Memory B cell (primary cell): ENCODE measurements around the gene NSF.
"Not testable (repeated sequence)": the region's sequence is repeated elsewhere in the genome, so short reads cannot be mapped to it uniquely, and the experiment has no call there.

Experiments used
- ATAC-seq: fragments of 150-1000 bp; cut with Tn5 transposase; 2 replicates; pipeline ENCODE4 v1.10.0; 2021; ENCODE audit warnings: low read depth, mild to moderate bottlenecking, moderate library complexity
- DNase-seq, 2 donors: peaks; one replicate each; pipeline ENCODE4 v3.0.0; 2022; ENCODE audit warnings: low spot score in 2 of 2
- H3K27ac Mint-ChIP-seq: one replicate; pipeline ENCODE4 v1.8.0; 2022; ENCODE audit warnings: mild to moderate bottlenecking, moderate library complexity, mixed read lengths
- H3K27me3 Mint-ChIP-seq: one replicate; pipeline ENCODE4 v1.8.0; 2022; ENCODE audit warnings: mixed read lengths
- H3K36me3 Mint-ChIP-seq: one replicate; pipeline ENCODE4 v1.8.0; 2022; ENCODE audit warnings: mild to moderate bottlenecking, mixed read lengths
- H3K4me1 Mint-ChIP-seq: one replicate; pipeline ENCODE4 v1.8.0; 2022; ENCODE audit warnings: mixed read lengths
- H3K4me3 Mint-ChIP-seq: one replicate; pipeline ENCODE4 v1.8.0; 2022; ENCODE audit warnings: mild to moderate bottlenecking, moderate library complexity, mixed read lengths
- H3K9me3 Mint-ChIP-seq: one replicate; pipeline ENCODE4 v1.8.0; 2022; ENCODE audit warnings: mixed read lengths

NSF gene

DNA sequence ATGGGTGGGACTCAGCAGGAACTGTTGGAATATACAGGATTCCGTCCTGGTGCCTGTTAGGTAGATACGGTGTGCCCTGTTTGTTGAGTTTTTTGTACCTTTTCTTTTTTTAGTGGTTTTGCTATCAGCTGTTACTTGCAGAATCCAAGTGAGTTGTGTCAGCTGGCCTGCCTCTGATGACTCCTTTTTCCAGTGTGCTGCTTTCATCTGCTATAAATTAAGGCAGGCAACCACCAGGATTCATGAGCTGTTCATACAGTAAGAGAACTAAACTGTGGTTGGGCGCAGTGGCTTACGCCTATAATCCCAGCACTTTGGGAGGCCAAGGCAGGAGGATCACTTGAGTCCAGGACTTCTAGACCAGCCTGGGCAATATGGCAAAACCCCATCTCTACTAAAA is 148.1 kb downstream of the NSF start:
- no peak for ATAC-seq
- no peaks in the 10 kb centered on the region for H3K9me3 Mint-ChIP-seq
- H3K36me3 Mint-ChIP-seq = no peaks in the 10 kb centered on the region
- peaks cover 21% of the 10 kb centered on the region for H3K4me1 Mint-ChIP-seq
- no peak overlapping the region for H3K4me3 Mint-ChIP-seq
- DNase-seq = no peak
- no peaks in the 10 kb centered on the region for H3K27me3 Mint-ChIP-seq
- no peak overlapping the region for H3K27ac Mint-ChIP-seq

GRCh38 chr17:46739982-46740381 is 149.5 kb downstream of the NSF start:
- H3K27me3 Mint-ChIP-seq = no peaks in the 10 kb centered on the region
- no peak for DNase-seq
- H3K27ac Mint-ChIP-seq = no peak overlapping the region
- H3K9me3 Mint-ChIP-seq = no peaks in the 10 kb centered on the region
- no peak for ATAC-seq
- H3K4me1 Mint-ChIP-seq = peaks cover 23% of the 10 kb centered on the region
- H3K36me3 Mint-ChIP-seq = peaks cover 2% of the 10 kb centered on the region
- no peak overlapping the region for H3K4me3 Mint-ChIP-seq

- Mint-ChIP-seq H3K4me1 (peaks cover 24% of the 10 kb centered on the region), H3K27me3 (no peaks in the 10 kb centered on the region), H3K4me3 (no peak overlapping the region), H3K9me3 (no peaks in the 10 kb centered on the region), H3K27ac (no peak overlapping the region), H3K36me3 (peaks cover 2% of the 10 kb centered on the region)
- ATAC-seq (no peak), DNase-seq (no peak)
Measured at GRCh38 chr17:46741122-46741730, 150.8 kb downstream of the NSF start.

- no peaks in the 10 kb centered on the region for H3K27me3 Mint-ChIP-seq
- no peak overlapping the region for H3K4me3 Mint-ChIP-seq
- H3K9me3 Mint-ChIP-seq = no peaks in the 10 kb centered on the region
- H3K4me1 Mint-ChIP-seq = peaks cover 11% of the 10 kb centered on the region
- ATAC-seq = no peak
- DNase-seq = no peak
- peaks cover 2% of the 10 kb centered on the region for H3K36me3 Mint-ChIP-seq
- no peak overlapping the region for H3K27ac Mint-ChIP-seq
Measured at GRCh38 chr17:46742565-46743270, 152.2 kb downstream of the NSF start.

DNA sequence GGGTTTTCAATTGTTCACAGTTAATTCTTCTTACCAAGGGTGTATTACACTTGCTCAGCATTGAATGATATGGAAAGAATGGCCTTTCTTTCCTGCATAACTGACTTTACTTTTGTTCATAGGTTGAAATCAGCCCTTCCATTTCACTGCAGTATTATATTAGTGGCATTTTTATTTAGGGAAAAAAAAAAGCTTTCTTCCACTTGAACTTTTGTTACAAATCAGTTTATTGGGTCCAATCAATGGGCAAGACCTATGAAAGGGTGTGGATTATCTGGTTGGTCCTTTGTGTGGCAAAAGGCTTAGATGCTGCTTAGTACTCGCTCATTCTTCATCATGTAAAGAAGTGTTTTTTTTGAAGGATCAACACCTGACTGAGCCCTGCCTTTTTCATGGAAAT is 154.0 kb downstream of the NSF start:
- no peaks in the 10 kb centered on the region for H3K27me3 Mint-ChIP-seq
- peaks cover 2% of the 10 kb centered on the region for H3K36me3 Mint-ChIP-seq
- peaks cover 20% of the 10 kb centered on the region for H3K4me1 Mint-ChIP-seq
- no peak overlapping the region for H3K27ac Mint-ChIP-seq
- ATAC-seq (no peak), DNase-seq (no peak)
- H3K9me3 Mint-ChIP-seq = no peaks in the 10 kb centered on the region
- no peak overlapping the region for H3K4me3 Mint-ChIP-seq

DNA sequence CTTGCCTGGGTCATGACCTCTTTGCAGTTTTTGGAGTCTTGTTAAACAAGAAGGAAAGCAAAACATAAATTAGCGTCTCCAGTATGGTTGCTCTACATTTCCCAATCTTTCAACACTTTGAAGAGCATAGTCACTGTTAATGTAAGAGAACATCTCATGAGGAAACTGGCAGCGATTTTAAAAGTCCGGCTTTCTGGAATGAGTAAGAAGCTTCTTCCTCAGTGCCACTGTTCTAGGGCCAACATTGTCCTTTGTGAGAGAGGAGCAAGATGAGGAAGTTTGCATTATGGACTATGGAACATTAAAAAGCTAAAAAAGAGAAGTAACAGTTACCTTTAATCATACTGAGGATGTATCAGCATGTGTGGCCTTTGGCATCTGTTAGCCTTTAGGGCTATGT is 154.9 kb downstream of the NSF start:
- H3K27me3 Mint-ChIP-seq = no peaks in the 10 kb centered on the region
- no peak overlapping the region for H3K4me3 Mint-ChIP-seq
- H3K4me1 Mint-ChIP-seq = peaks cover 23% of the 10 kb centered on the region
- DNase-seq (no peak), ATAC-seq (no peak)
- H3K27ac Mint-ChIP-seq = peak overlapping the region; percentile 58
- no peaks in the 10 kb centered on the region for H3K9me3 Mint-ChIP-seq
- H3K36me3 Mint-ChIP-seq = peaks cover 3% of the 10 kb centered on the region

- Mint-ChIP-seq H3K36me3 (peaks cover 24% of the 10 kb centered on the region), H3K4me1 (peaks cover 18% of the 10 kb centered on the region), H3K27ac (no peak overlapping the region), H3K27me3 (no peaks in the 10 kb centered on the region), H3K4me3 (no peak overlapping the region), H3K9me3 (no peaks in the 10 kb centered on the region)
- DNase-seq (no peak), ATAC-seq (no peak)
Measured at GRCh38 chr17:46751425-46751824, 161.0 kb downstream of the NSF start.

- H3K4me3 Mint-ChIP-seq = no peak overlapping the region
- H3K4me1 Mint-ChIP-seq = peaks cover 13% of the 10 kb centered on the region
- H3K27ac Mint-ChIP-seq = no peak overlapping the region
- DNase-seq = no peak
- no peaks in the 10 kb centered on the region for H3K27me3 Mint-ChIP-seq
- H3K9me3 Mint-ChIP-seq = no peaks in the 10 kb centered on the region
- peaks cover 29% of the 10 kb centered on the region for H3K36me3 Mint-ChIP-seq
- no peak for ATAC-seq
Measured at GRCh38 chr17:46753776-46754175, 163.3 kb downstream of the NSF start.

DNA sequence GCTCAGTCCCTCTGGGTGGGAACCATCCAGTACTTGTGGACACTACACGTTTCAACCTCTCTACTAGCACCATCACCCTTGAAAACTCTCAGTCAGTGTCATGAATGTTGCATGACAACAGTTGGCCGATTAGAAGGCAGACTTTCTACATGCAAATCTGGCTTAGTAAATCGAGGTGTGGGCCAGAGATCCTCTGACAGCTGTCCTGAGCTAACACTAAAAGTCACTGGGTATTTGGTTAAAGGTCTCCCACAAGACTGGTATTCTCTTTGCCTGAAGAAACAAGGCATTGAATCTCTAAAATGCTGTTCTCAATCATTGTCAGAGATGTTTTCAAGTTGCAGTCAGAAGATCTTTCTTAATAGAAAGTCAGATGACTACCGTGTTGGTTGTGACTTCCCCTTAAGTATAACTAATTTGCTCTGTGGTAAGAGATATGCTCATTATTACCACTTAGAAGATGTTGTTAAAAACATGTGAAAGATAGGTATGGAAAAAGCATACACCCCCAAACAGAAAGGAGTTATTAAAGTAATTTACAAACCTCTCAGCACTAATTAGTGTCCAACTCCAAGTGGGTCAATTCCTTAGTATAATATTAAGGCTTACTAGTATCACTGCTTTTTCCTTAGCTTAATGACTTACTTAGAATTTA is 165.7 kb downstream of the NSF start:
- DNase-seq (no peak), ATAC-seq (peak; percentile 39)
- H3K9me3 Mint-ChIP-seq = no peaks in the 10 kb centered on the region
- H3K4me3 Mint-ChIP-seq = no peak overlapping the region
- peaks cover 6% of the 10 kb centered on the region for H3K4me1 Mint-ChIP-seq
- peak overlapping the region; percentile 60 for H3K27ac Mint-ChIP-seq
- no peaks in the 10 kb centered on the region for H3K27me3 Mint-ChIP-seq
- peaks cover 33% of the 10 kb centered on the region for H3K36me3 Mint-ChIP-seq

- DNase-seq (no peak), ATAC-seq (no peak)
- Mint-ChIP-seq H3K4me1 (peaks cover 6% of the 10 kb centered on the region), H3K36me3 (peaks cover 31% of the 10 kb centered on the region), H3K9me3 (no peaks in the 10 kb centered on the region), H3K27ac (no peak overlapping the region), H3K4me3 (no peak overlapping the region), H3K27me3 (no peaks in the 10 kb centered on the region)
Measured at GRCh38 chr17:46756861-46757260, 166.4 kb downstream of the NSF start.

GRCh38 chr17:46757588-46757987 is 167.1 kb downstream of the NSF start:
- not testable (repeated sequence) for H3K27me3 Mint-ChIP-seq, H3K4me1 Mint-ChIP-seq, H3K4me3 Mint-ChIP-seq, H3K27ac Mint-ChIP-seq, ATAC-seq, H3K9me3 Mint-ChIP-seq, DNase-seq
- H3K36me3 Mint-ChIP-seq = peaks cover 29% of the 10 kb centered on the region

DNA sequence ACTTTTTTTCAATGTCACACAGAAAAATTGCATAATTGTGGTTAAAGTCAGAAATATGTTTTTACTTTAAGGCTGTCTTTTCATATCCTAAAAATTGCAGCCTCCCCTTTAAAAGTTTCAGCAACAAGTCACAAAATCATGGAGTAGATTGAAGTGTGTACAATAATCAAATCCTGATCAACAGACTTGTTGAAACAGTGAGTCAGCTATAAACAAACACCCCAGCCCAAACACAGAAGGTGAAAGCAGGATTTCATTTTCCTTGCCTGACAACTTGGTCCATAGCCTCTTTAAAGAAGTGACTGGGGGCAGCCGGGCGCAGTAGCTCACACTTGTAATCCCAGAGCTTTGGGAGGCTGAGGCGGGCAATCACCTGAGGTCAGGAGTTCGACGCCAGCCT is 168.1 kb downstream of the NSF start:
- Mint-ChIP-seq H3K36me3 (peaks cover 27% of the 10 kb centered on the region), H3K4me1 (peaks cover 6% of the 10 kb centered on the region), H3K27ac (no peak overlapping the region), H3K27me3 (no peaks in the 10 kb centered on the region), H3K4me3 (no peak overlapping the region), H3K9me3 (no peaks in the 10 kb centered on the region)
- ATAC-seq (no peak), DNase-seq (no peak)

DNA sequence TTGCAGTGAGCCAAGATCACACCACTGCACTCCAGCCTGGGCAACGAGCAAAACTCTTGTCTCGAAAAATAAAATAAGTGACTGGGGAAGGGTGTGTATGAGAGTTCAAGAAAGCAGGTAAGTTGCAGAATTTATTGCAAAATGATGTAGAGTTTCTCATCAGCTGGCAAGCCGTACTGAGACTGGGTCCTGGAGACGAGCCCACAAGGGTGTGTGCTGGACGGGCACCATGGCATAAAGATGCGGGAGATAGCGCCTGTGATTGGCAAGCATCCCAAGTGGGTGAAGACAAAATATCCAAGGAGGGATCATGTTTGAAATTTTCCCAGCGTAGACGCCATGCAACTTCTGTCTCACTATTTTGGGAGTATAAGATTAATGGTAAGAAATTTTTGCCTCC is 168.7 kb downstream of the NSF start:
- no peak overlapping the region for H3K27ac Mint-ChIP-seq
- H3K36me3 Mint-ChIP-seq = peaks cover 27% of the 10 kb centered on the region
- no peaks in the 10 kb centered on the region for H3K9me3 Mint-ChIP-seq
- ATAC-seq (no peak), DNase-seq (no peak)
- H3K27me3 Mint-ChIP-seq = no peaks in the 10 kb centered on the region
- H3K4me3 Mint-ChIP-seq = no peak overlapping the region
- peaks cover 6% of the 10 kb centered on the region for H3K4me1 Mint-ChIP-seq

DNA sequence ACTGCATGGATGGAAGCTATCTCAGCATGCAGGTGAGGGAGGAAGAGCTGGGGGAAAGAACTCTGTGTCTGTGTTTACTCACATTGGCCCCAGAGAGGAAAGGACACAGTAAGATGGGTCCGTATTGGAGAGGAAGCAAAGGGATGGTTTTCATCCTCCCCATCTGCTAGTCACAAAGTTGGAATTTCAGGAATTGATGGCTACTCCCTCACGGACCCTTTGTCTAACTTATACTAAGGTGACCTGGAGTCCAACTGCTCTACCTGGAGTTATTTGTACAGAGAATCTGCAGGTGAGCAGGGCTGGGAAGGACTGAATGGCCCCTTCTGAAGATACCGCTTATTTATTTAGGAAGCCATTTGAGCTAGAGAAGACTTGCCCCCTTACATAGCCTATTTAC is 172.9 kb downstream of the NSF start:
- Mint-ChIP-seq H3K27ac (no peak overlapping the region), H3K9me3 (no peaks in the 10 kb centered on the region)
- no peak for ATAC-seq

More for the DNA sequence above, 172.9 kb downstream of the NSF start:
- no peaks in the 10 kb centered on the region for H3K4me1 Mint-ChIP-seq
- H3K36me3 Mint-ChIP-seq = peaks cover 7% of the 10 kb centered on the region
- H3K4me3 Mint-ChIP-seq = no peak overlapping the region
- DNase-seq = no peak
- H3K27me3 Mint-ChIP-seq = no peaks in the 10 kb centered on the region
